ENCODE measurements around the gene ACVR1B. TPM values are rescaled to one million over a fixed set of nuclear protein-coding genes. Genes with fewer than 3 reads are reported as not detected.

The ACVR1B gene
- total and polyA plus RNA-seq, 2 of the 8 experiments (the other 6 are each of a cell fraction or from before 2014, with no cell fraction given) = 16.0 to 19.2 TPM

DNA sequence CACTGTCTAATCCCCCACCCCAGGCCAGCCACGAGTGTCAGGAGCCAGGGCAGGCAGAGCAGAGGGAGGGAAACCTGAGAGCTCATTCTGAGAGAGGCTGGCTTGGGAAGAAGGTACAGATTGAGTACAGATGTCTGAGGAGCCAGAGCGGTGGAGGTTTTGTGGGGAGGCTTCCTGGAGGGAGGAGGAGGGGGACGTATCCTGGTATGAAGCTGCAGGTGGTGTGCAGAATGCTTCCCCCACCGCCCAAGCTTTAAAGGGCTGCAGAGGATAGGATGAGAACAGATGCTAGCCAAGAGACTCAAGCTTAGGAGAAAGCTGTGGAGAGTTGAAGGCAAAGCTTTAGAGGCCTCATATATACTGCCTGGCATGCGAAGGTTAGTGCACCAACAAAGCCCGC, 52.1 kb downstream of the ACVR1B start:
- H2AK5ac ChIP-seq (ENCODE audit: low read depth, low read length) = no peak overlapping the region
- no peak overlapping the region for H2BK20ac ChIP-seq (ENCODE audit: low read length)
- H3K27me3 ChIP-seq (replicated peaks in 1 of 4; ENCODE audit: control insufficient read depth in 3 of 4, extremely low read depth in 1 of 4, insufficient read depth in 3 of 4, low read length in 3 of 4) = peaks cover 19 to 41% (median 38%) of the 10 kb centered on the region in 4 experiments
- H2BK5ac ChIP-seq (ENCODE audit: low read depth, low read length) = no peak overlapping the region
- no peaks in the 10 kb centered on the region for H4K20me1 ChIP-seq (replicated peaks in 1 of 2; ENCODE audit: control insufficient read depth in 1 of 2, insufficient read depth in 2 of 2, low read length in 2 of 2)
- no peaks in the 10 kb centered on the region; a peak in 1 of 8 replicates for H3K36me3 ChIP-seq (ENCODE audit: control insufficient read depth in 2 of 4, insufficient read depth in 4 of 4, low read length in 3 of 4)
- no peaks in the 10 kb centered on the region for H3K9me3 ChIP-seq (ENCODE audit: insufficient read depth in 2 of 2, low read depth in 1 of 2, low read length in 1 of 2)
- ChIA-PET CTCF (ENCODE audit: partially characterized antibody) (interaction anchor here (0.6 to 38.2 kb wide), 28 partner anchors 9 to 1753 kb away, joined by 3 to 1249 read pairs (median 8); partner anchors contain the start of genes ATG101, NR4A1 and SMIM41), POLR2A (ENCODE audit: partially characterized antibody) (interaction anchor here (0.8 to 6.5 kb wide), 10 partner anchors 9 to 76 kb away, joined by 3 to 62 read pairs (median 4); partner anchors contain the start of genes NR4A1 and SMIM41)
- H3K14ac ChIP-seq (ENCODE audit: insufficient read length) = no peak overlapping the region
- no peak overlapping the region for H3K9ac ChIP-seq (replicated peaks in 1 of 4; ENCODE audit: extremely low read depth in 1 of 4, low read depth in 3 of 4, low read length in 3 of 4)
- DNase-seq (ENCODE audit: low read depth in 1 of 2, low spot score in 2 of 2) (no peak), FAIRE-seq (no peak)
- no peak overlapping the region for H2BK15ac ChIP-seq (ENCODE audit: low read length)
- H3K18ac ChIP-seq (ENCODE audit: extremely low read depth, low read length) = no peak overlapping the region
- H3K4me3 ChIP-seq (ENCODE audit: extremely low read depth in 1 of 4, insufficient read depth in 2 of 4, low read depth in 3 of 4, low read length in 4 of 4) = no peak overlapping the region
- no peaks in the 10 kb centered on the region for H3K79me2 ChIP-seq (ENCODE audit: control insufficient read depth in 1 of 2, insufficient read depth in 2 of 2, low read length in 2 of 2)
- H3K4me2 ChIP-seq (ENCODE audit: insufficient read depth in 1 of 2, low read depth in 2 of 2, low read length in 2 of 2) = no peak overlapping the region
- H3K23ac ChIP-seq (ENCODE audit: insufficient read length) = no peak overlapping the region
- no peak overlapping the region for H3K4ac ChIP-seq (replicated peaks; ENCODE audit: insufficient read length, low read depth, low read length)
- H3K4me1 ChIP-seq (replicated peaks in 1 of 4; ENCODE audit: control insufficient read depth in 3 of 4, insufficient read depth in 4 of 4, low read length in 3 of 4) = peaks cover 0 to 13% (median 6%) of the 10 kb centered on the region in 4 experiments; a peak in 6 of 7 replicates
- no peak overlapping the region for H4K8ac ChIP-seq (ENCODE audit: extremely low read depth, insufficient read depth, low read length)
- no peak overlapping the region for H2BK120ac ChIP-seq (replicated peaks; ENCODE audit: low read depth, low read length)
- no peak overlapping the region for H3K27ac ChIP-seq (ENCODE audit: low read depth, low read length)
- no peak overlapping the region for H4K5ac ChIP-seq (ENCODE audit: insufficient read length, low read depth, low read length)
- no peak overlapping the region for H3K56ac ChIP-seq (replicated peaks; ENCODE audit: insufficient read length, low read depth, low read length)
- no peaks in the 10 kb centered on the region for H3K79me1 ChIP-seq (ENCODE audit: low read depth, low read length)
- 85% methylated on average over 4 of the region's 6 CpGs; no CpG with 5 or more reads in 1 of the 2 experiments for WGBS, 2 experiments (ENCODE audit: extremely low coverage in 1 of 2, insufficient coverage in 1 of 2, insufficient read length in 1 of 2, insufficient replicate concordance in 2 of 2, low coverage in 1 of 2, low lambda C conversion rate in 2 of 2, missing lambda C conversion rate in 1 of 2)
- H2BK12ac ChIP-seq (ENCODE audit: low read depth, low read length) = no peak overlapping the region
- H4K91ac ChIP-seq (replicated peaks; ENCODE audit: insufficient read length, low read length) = no peak overlapping the region
- H3K23me2 ChIP-seq (ENCODE audit: low read depth, low read length) = peaks cover 10% of the 10 kb centered on the region; the same call in 1 of the 2 replicates
- no peak for TF ChIP-seq NANOG (IDR thresholded peaks at IDR 0.05; ENCODE audit: insufficient read depth, low read depth, low read length, poor library complexity, severe bottlenecking)
- TF ChIP-seq, protein P1, sequence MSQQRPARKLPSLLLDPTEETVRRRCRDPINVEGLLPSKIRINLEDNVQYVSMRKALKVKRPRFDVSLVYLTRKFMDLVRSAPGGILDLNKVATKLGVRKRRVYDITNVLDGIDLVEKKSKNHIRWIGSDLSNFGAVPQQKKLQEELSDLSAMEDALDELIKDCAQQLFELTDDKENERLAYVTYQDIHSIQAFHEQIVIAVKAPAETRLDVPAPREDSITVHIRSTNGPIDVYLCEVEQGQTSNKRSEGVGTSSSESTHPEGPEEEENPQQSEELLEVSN (IDR thresholded peaks at IDR 0.05) = no peak
- TF ChIP-seq SP2 (IDR thresholded peaks at IDR 0.05; ENCODE audit: low read length) = no peak
- TF ChIP-seq TAF1 (IDR thresholded peaks at IDR 0.05; ENCODE audit: low read depth, low read length) = no peak
- TF ChIP-seq KDM1A (IDR thresholded peaks at IDR 0.05; ENCODE audit: borderline replicate concordance, low read length) = no peak
- TF ChIP-seq EP300 (IDR thresholded peaks at IDR 0.05; ENCODE audit: borderline replicate concordance in 1 of 2, low read depth in 2 of 2, low read length in 2 of 2) = no peak
- TF ChIP-seq, protein P2, sequence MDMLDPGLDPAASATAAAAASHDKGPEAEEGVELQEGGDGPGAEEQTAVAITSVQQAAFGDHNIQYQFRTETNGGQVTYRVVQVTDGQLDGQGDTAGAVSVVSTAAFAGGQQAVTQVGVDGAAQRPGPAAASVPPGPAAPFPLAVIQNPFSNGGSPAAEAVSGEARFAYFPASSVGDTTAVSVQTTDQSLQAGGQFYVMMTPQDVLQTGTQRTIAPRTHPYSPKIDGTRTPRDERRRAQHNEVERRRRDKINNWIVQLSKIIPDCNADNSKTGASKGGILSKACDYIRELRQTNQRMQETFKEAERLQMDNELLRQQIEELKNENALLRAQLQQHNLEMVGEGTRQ (IDR thresholded peaks at IDR 0.05; ENCODE audit: low read length) = no peak
- TF ChIP-seq POU5F1 (IDR thresholded peaks at IDR 0.05; ENCODE audit: low read depth, low read length) = no peak
- no peak for TF ChIP-seq KDM5A (IDR thresholded peaks at IDR 0.05; ENCODE audit: low read length)
- TF ChIP-seq POLR2AphosphoS5 (IDR thresholded peaks at IDR 0.05; ENCODE audit: low read depth, low read length) = no peak
- TF ChIP-seq POLR2A (IDR thresholded peaks at IDR 0.05; ENCODE audit: control extremely low read depth in 1 of 2, low read depth in 2 of 2, low read length in 2 of 2) = no peak
- TF ChIP-seq NRF1 (IDR thresholded peaks at IDR 0.05; ENCODE audit: low read depth, low read length) = no peak
- no peak overlapping the region for H2AFZ ChIP-seq (ENCODE audit: low read length)
